LNCAP (cell line): ENCODE results near the gene ARMH4.

Experiments used
- CTCF ChIP-seq: fragments of 450-650 bp; IDR thresholded peaks from 2 replicates; pipeline ENCODE4 v1.5.1; 2017; ENCODE audit warnings: mild to moderate bottlenecking

The ARMH4 gene

GRCh38 chr14:57970594-57970993 lies 181.4 kb downstream of the ARMH4 start:
- no peak for TF ChIP-seq CTCF

GRCh38 chr14:57970175-57970574 lies 181.8 kb downstream of the ARMH4 start:
- TF ChIP-seq CTCF = no peak

GRCh38 chr14:57963071-57963470 lies 188.9 kb downstream of the ARMH4 start:
- TF ChIP-seq CTCF = no peak

- no peak for TF ChIP-seq CTCF
These were observed 189.5 kb downstream of the ARMH4 start for GRCh38 chr14:57962325-57963035.

- no peak for TF ChIP-seq CTCF
These were observed 190.3 kb downstream of the ARMH4 start for GRCh38 chr14:57961786-57962060.

GRCh38 chr14:57960946-57961785 lies 190.8 kb downstream of the ARMH4 start:
- TF ChIP-seq CTCF = no peak

- no peak for TF ChIP-seq CTCF
These were observed 194.6 kb downstream of the ARMH4 start for GRCh38 chr14:57957441-57957840.
